ENCODE measurements around the gene SOX8. TPM values are rescaled to one million over a fixed set of nuclear protein-coding genes. Genes with fewer than 3 reads are reported as not detected.

SOX8 gene
- total RNA-seq, 1 donor from 2014 or later: 0.98 TPM

DNA sequence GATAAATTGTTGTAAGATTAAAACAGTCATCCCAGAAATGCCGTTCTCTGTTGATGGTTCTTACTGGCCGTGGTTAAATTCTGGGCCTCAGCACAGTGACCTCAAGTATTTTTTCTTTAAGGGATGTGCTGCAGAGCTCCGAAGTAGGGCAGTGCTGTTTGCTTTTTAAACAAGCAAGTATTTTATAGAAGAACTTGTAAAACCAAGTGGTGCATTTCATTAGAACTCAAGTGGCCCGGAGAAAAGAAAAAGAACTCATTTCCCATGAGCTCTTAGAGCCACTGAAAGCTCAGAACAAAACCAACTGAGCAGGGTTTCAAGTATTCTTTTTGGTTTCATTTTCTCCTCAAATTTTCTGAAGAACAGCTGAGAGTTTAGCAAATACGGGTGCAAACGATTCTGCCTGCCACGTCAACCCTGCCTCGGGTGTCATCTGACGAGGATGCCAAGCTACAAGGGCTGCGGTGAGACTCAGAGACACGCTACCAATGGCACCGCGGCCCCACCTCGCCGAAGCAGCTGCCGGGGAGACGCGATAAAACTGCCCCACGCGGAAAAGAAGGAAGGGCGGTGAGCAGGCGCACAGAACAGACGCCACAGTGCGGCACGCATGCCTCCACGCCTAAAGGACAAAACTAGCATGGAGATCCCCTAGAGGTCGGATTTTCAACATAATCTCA is 17.1 kb upstream of the SOX8 start:
- no peak overlapping the region for H3K27ac Mint-ChIP-seq (ENCODE audit: unreplicated experiment)
- H3K27ac ChIP-seq (ENCODE audit: low read depth, low read length): no peak overlapping the region
- no peak for FAIRE-seq

DNA sequence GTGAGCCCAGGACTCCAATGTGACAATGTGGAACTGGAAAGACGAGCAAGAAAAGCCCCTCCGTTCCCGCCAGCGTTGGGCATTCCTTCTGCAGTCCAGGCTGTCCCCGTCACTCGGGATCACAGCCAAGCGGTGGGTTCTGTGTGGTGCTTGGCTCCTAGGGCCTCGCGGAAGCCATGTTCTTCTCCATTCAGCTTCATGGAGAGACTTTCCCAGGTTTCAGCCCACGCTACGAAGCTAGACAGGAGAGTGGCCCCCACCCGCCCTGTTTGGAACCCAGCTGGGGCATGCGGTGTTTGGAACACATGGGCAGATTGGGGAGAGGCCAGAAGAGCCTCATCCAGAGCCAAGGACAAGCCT is 16.6 kb upstream of the SOX8 start:
- no peaks in the 10 kb centered on the region for H3K36me3 ChIP-seq (ENCODE audit: insufficient read depth, low read length)
- peaks cover 19% of the 10 kb centered on the region for H3K36me3 Mint-ChIP-seq (ENCODE audit: low read depth, unreplicated experiment)
- H2AFZ ChIP-seq (ENCODE audit: low read depth, low read length): no peak overlapping the region
- peak overlapping the region; percentile 25 for H3K4me3 ChIP-seq (ENCODE audit: insufficient read depth, low read depth, low read length)
- peak overlapping the region; percentile 69 for H3K4me2 ChIP-seq (ENCODE audit: low read length)
- H3K79me2 ChIP-seq (ENCODE audit: insufficient read depth, low read length): peaks cover 7% of the 10 kb centered on the region
- peaks cover 13% of the 10 kb centered on the region for H3K9me3 ChIP-seq (ENCODE audit: insufficient read depth, low read depth, low read length)
- no peak overlapping the region for H3K27ac ChIP-seq (ENCODE audit: low read depth, low read length)
- DNase-seq (ENCODE audit: low read depth) (no peak), FAIRE-seq (no peak)
- H4K20me1 ChIP-seq (ENCODE audit: insufficient read depth, low read length): peaks cover 20% of the 10 kb centered on the region
- H3K27ac Mint-ChIP-seq (ENCODE audit: unreplicated experiment): no peak overlapping the region
- H3K27me3 ChIP-seq (ENCODE audit: insufficient read depth, low read length): no peaks in the 10 kb centered on the region
- H3K4me1 ChIP-seq (ENCODE audit: insufficient read depth, low read length): peaks cover 5% of the 10 kb centered on the region
- no peak overlapping the region for H3K4me3 Mint-ChIP-seq (ENCODE audit: unreplicated experiment)
- H3K27me3 Mint-ChIP-seq (ENCODE audit: low read depth, unreplicated experiment): no peaks in the 10 kb centered on the region
- H3K9me3 Mint-ChIP-seq (ENCODE audit: unreplicated experiment): peaks cover 5% of the 10 kb centered on the region
- H3K9ac ChIP-seq (ENCODE audit: low read length): peak overlapping the region; percentile 41
- no peak for TF ChIP-seq EZH2 (IDR thresholded peaks at IDR 0.05; ENCODE audit: insufficient read depth, low read length)
- TF ChIP-seq, protein P1, sequence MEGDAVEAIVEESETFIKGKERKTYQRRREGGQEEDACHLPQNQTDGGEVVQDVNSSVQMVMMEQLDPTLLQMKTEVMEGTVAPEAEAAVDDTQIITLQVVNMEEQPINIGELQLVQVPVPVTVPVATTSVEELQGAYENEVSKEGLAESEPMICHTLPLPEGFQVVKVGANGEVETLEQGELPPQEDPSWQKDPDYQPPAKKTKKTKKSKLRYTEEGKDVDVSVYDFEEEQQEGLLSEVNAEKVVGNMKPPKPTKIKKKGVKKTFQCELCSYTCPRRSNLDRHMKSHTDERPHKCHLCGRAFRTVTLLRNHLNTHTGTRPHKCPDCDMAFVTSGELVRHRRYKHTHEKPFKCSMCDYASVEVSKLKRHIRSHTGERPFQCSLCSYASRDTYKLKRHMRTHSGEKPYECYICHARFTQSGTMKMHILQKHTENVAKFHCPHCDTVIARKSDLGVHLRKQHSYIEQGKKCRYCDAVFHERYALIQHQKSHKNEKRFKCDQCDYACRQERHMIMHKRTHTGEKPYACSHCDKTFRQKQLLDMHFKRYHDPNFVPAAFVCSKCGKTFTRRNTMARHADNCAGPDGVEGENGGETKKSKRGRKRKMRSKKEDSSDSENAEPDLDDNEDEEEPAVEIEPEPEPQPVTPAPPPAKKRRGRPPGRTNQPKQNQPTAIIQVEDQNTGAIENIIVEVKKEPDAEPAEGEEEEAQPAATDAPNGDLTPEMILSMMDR (IDR thresholded peaks at IDR 0.05; ENCODE audit: insufficient read depth, low read depth, low read length): no peak
- peaks cover 5% of the 10 kb centered on the region for H3K4me1 Mint-ChIP-seq (ENCODE audit: low read depth, unreplicated experiment)

More for the DNA sequence above, 17.1 kb upstream of the SOX8 start:
- H3K36me3 ChIP-seq (ENCODE audit: insufficient read depth, low read length): no peaks in the 10 kb centered on the region
- TF ChIP-seq, protein P1 (IDR thresholded peaks at IDR 0.05; ENCODE audit: insufficient read depth, low read depth, low read length): no peak
- no peak for TF ChIP-seq EZH2 (IDR thresholded peaks at IDR 0.05; ENCODE audit: insufficient read depth, low read length)
- Mint-ChIP-seq H3K4me3 (ENCODE audit: unreplicated experiment) (no peak overlapping the region), H3K9me3 (ENCODE audit: unreplicated experiment) (peaks cover 5% of the 10 kb centered on the region), H3K36me3 (ENCODE audit: low read depth, unreplicated experiment) (peaks cover 22% of the 10 kb centered on the region), H3K4me1 (ENCODE audit: low read depth, unreplicated experiment) (peaks cover 5% of the 10 kb centered on the region), H3K27me3 (ENCODE audit: low read depth, unreplicated experiment) (peaks cover 2% of the 10 kb centered on the region)
- peak overlapping the region; percentile 69 for H3K4me2 ChIP-seq (ENCODE audit: low read length)
- H2AFZ ChIP-seq (ENCODE audit: low read depth, low read length): peak overlapping the region; percentile 16
- peaks cover 22% of the 10 kb centered on the region for H4K20me1 ChIP-seq (ENCODE audit: insufficient read depth, low read length)
- H3K9me3 ChIP-seq (ENCODE audit: insufficient read depth, low read depth, low read length): peaks cover 13% of the 10 kb centered on the region
- peaks cover 3% of the 10 kb centered on the region for H3K79me2 ChIP-seq (ENCODE audit: insufficient read depth, low read length)
- peak; percentile 24 for DNase-seq (ENCODE audit: low read depth)
- no peaks in the 10 kb centered on the region for H3K27me3 ChIP-seq (ENCODE audit: insufficient read depth, low read length)
- H3K4me1 ChIP-seq (ENCODE audit: insufficient read depth, low read length): no peaks in the 10 kb centered on the region
- peak overlapping the region; percentile 41 for H3K9ac ChIP-seq (ENCODE audit: low read length)
- H3K4me3 ChIP-seq (ENCODE audit: insufficient read depth, low read depth, low read length): peak overlapping the region; percentile 25

DNA sequence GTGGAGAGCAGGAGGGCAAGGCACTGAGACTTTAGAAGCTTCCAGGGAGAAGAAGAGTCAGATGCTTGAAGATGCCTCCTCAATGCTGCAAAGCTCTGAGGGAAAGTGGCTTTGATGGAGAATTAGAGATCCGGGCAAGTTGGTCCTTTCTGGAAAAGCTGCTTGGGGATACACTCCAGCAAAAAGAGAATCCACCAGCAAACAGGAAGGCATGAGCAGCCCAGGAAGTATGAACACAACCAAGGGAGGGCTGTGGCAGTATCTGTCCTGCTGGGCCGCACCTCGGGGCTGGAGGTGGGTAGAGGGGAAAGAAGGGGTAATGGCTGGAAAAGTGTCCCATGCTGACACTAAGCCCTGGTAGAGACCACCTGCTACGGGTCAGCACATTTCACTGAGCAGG is 16.1 kb upstream of the SOX8 start:
- Histone ChIP-seq H3K9me3 (ENCODE audit: insufficient read depth, low read depth, low read length) (peaks cover 13% of the 10 kb centered on the region), H3K79me2 (ENCODE audit: insufficient read depth, low read length) (peaks cover 8% of the 10 kb centered on the region), H3K27me3 (ENCODE audit: insufficient read depth, low read length) (no peaks in the 10 kb centered on the region), H3K36me3 (ENCODE audit: insufficient read depth, low read length) (no peaks in the 10 kb centered on the region), H3K4me2 (ENCODE audit: low read length) (no peak overlapping the region), H3K9ac (ENCODE audit: low read length) (no peak overlapping the region), H2AFZ (ENCODE audit: low read depth, low read length) (no peak overlapping the region), H3K27ac (ENCODE audit: low read depth, low read length) (no peak overlapping the region), H4K20me1 (ENCODE audit: insufficient read depth, low read length) (peaks cover 20% of the 10 kb centered on the region), H3K4me1 (ENCODE audit: insufficient read depth, low read length) (peaks cover 5% of the 10 kb centered on the region), H3K4me3 (ENCODE audit: insufficient read depth, low read depth, low read length) (no peak overlapping the region)
- H3K9me3 Mint-ChIP-seq (ENCODE audit: unreplicated experiment): peaks cover 5% of the 10 kb centered on the region
- H3K27ac Mint-ChIP-seq (ENCODE audit: unreplicated experiment): no peak overlapping the region
- H3K4me3 Mint-ChIP-seq (ENCODE audit: unreplicated experiment): no peak overlapping the region
- TF ChIP-seq, protein P1 (IDR thresholded peaks at IDR 0.05; ENCODE audit: insufficient read depth, low read depth, low read length): no peak
- no peak for TF ChIP-seq EZH2 (IDR thresholded peaks at IDR 0.05; ENCODE audit: insufficient read depth, low read length)
- no peak for FAIRE-seq
- DNase-seq (ENCODE audit: low read depth): no peak
- H3K27me3 Mint-ChIP-seq (ENCODE audit: low read depth, unreplicated experiment): no peaks in the 10 kb centered on the region
- H3K36me3 Mint-ChIP-seq (ENCODE audit: low read depth, unreplicated experiment): peaks cover 19% of the 10 kb centered on the region
- peaks cover 5% of the 10 kb centered on the region for H3K4me1 Mint-ChIP-seq (ENCODE audit: low read depth, unreplicated experiment)
